Measurements from ENCODE around the gene TTLL7.

DNA sequence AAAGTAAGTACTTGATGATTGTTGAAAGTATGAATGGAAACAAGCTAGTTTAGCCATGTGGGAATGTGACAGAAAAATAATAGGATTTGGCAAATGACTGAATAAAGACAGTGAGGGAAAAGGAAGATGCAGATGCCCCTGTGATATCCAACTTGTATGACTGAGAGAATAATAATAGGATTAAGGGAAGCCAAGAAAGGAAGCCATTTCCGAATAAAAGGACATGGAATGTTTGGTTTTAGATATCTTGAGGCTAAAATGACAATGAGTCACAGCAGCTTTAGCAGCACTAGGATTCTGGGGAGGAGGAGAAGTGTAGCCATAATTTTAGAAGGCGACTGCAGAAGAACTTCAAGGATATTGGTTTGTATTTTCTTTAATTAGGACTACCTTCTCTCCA lies 109.2 kb downstream of the TTLL7 start:
- TF ChIP-seq, protein P1, sequence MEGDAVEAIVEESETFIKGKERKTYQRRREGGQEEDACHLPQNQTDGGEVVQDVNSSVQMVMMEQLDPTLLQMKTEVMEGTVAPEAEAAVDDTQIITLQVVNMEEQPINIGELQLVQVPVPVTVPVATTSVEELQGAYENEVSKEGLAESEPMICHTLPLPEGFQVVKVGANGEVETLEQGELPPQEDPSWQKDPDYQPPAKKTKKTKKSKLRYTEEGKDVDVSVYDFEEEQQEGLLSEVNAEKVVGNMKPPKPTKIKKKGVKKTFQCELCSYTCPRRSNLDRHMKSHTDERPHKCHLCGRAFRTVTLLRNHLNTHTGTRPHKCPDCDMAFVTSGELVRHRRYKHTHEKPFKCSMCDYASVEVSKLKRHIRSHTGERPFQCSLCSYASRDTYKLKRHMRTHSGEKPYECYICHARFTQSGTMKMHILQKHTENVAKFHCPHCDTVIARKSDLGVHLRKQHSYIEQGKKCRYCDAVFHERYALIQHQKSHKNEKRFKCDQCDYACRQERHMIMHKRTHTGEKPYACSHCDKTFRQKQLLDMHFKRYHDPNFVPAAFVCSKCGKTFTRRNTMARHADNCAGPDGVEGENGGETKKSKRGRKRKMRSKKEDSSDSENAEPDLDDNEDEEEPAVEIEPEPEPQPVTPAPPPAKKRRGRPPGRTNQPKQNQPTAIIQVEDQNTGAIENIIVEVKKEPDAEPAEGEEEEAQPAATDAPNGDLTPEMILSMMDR (IDR thresholded peaks at IDR 0.05): no peak
- TF ChIP-seq POLR2A (IDR thresholded peaks at IDR 0.05): no peak

All from Peyer's patch (tissue), 4 donors.